AG08396 (cell line): ENCODE measurements around the gene ELAC2.
"Not testable (repeated sequence)": the region's sequence is repeated elsewhere in the genome, so short reads cannot be mapped to it uniquely, and the experiment has no call there.

ENCODE experiments used
- DNase-seq: peaks from one replicate; pipeline ENCODE4 v3.0.0; 2012; ENCODE audit warnings: low spot score, mixed read lengths

ELAC2 gene

GRCh38 chr17:12990041-12990808 lies 27.6 kb downstream of the ELAC2 start:
- DNase-seq: no peak

GRCh38 chr17:12987120-12987519 lies 30.7 kb downstream of the ELAC2 start:
- no peak for DNase-seq

GRCh38 chr17:12985431-12986293 lies 32.2 kb downstream of the ELAC2 start:
- DNase-seq: no peak

GRCh38 chr17:12983991-12984884 lies 33.6 kb downstream of the ELAC2 start:
- peak; percentile 86 for DNase-seq

GRCh38 chr17:12982224-12982623 lies 35.6 kb downstream of the ELAC2 start:
- no peak for DNase-seq

GRCh38 chr17:12979826-12980500 lies 37.9 kb downstream of the ELAC2 start:
- DNase-seq: no peak

GRCh38 chr17:12979246-12979645 lies 38.6 kb downstream of the ELAC2 start:
- DNase-seq: no peak

- DNase-seq: not testable (repeated sequence)
These were observed 39.0 kb downstream of the ELAC2 start for GRCh38 chr17:12978787-12979186.

GRCh38 chr17:12977008-12977751 lies 40.6 kb downstream of the ELAC2 start:
- DNase-seq: no peak

GRCh38 chr17:12974005-12974531 lies 43.8 kb downstream of the ELAC2 start:
- DNase-seq: peak; percentile 42

- DNase-seq: peak; percentile 26
These were observed 44.3 kb downstream of the ELAC2 start for GRCh38 chr17:12973496-12974004.

GRCh38 chr17:12967962-12968361 lies 49.9 kb downstream of the ELAC2 start:
- no peak for DNase-seq

GRCh38 chr17:12966413-12966812 lies 51.4 kb downstream of the ELAC2 start:
- no peak for DNase-seq

GRCh38 chr17:12965988-12966387 lies 51.8 kb downstream of the ELAC2 start:
- no peak for DNase-seq

GRCh38 chr17:12964840-12965239 lies 53.0 kb downstream of the ELAC2 start:
- DNase-seq: no peak

- DNase-seq: no peak
These were observed 53.7 kb downstream of the ELAC2 start for GRCh38 chr17:12964162-12964561.

GRCh38 chr17:12963505-12963904 lies 54.3 kb downstream of the ELAC2 start:
- DNase-seq: no peak

GRCh38 chr17:12961655-12962054 lies 56.2 kb downstream of the ELAC2 start:
- no peak for DNase-seq

- DNase-seq: no peak
These were observed 58.4 kb downstream of the ELAC2 start for GRCh38 chr17:12959441-12959840.

- no peak for DNase-seq
These were observed 59.0 kb downstream of the ELAC2 start for GRCh38 chr17:12958786-12959185.
